ENCODE results near the gene CORO2A.
"Not testable (repeated sequence)": the region's sequence is repeated elsewhere in the genome, so short reads cannot be mapped to it uniquely, and the experiment has no call there.

Gene CORO2A

GRCh38 chr9:98092613-98092931 is 99.9 kb downstream of the CORO2A start:
- peaks cover 27% of the 10 kb centered on the region for H3K4me1 ChIP-seq (ENCODE audit: control insufficient read depth, insufficient read depth, low read length)
- no peaks in the 10 kb centered on the region for H3K27me3 ChIP-seq (ENCODE audit: control insufficient read depth, insufficient read depth, low read length)
- H3K36me3 ChIP-seq (ENCODE audit: control insufficient read depth, insufficient read depth, low read length) = peaks cover 28% of the 10 kb centered on the region
- H3K9me3 ChIP-seq (ENCODE audit: control insufficient read depth, insufficient read depth, low read depth, low read length) = no peaks in the 10 kb centered on the region
- no peak overlapping the region for H3K27ac ChIP-seq (ENCODE audit: low read depth, low read length)
- H3K9ac ChIP-seq (ENCODE audit: low read length) = no peak overlapping the region
- no peak overlapping the region for H3K4me3 ChIP-seq (ENCODE audit: low read depth, low read length)

- peak overlapping the region; percentile 10; the same call in 1 of the 2 replicates for H3K27ac ChIP-seq (ENCODE audit: low read depth, low read length)
- H3K4me3 ChIP-seq (ENCODE audit: low read depth, low read length) = peak overlapping the region; percentile 48
- no peak overlapping the region for H3K9ac ChIP-seq (ENCODE audit: low read length)
- H3K4me1 ChIP-seq (ENCODE audit: control insufficient read depth, insufficient read depth, low read length) = peaks cover 32% of the 10 kb centered on the region
- H3K27me3 ChIP-seq (ENCODE audit: control insufficient read depth, insufficient read depth, low read length) = no peaks in the 10 kb centered on the region
- H3K9me3 ChIP-seq (ENCODE audit: control insufficient read depth, insufficient read depth, low read depth, low read length) = no peaks in the 10 kb centered on the region
- H3K36me3 ChIP-seq (ENCODE audit: control insufficient read depth, insufficient read depth, low read length) = peaks cover 22% of the 10 kb centered on the region
These were observed 100.5 kb downstream of the CORO2A start for GRCh38 chr9:98091735-98092612.

GRCh38 chr9:98090674-98091073 is 101.8 kb downstream of the CORO2A start:
- H3K4me3 ChIP-seq (ENCODE audit: low read depth, low read length); H3K9me3 ChIP-seq (ENCODE audit: control insufficient read depth, insufficient read depth, low read depth, low read length): not testable (repeated sequence)

GRCh38 chr9:98087420-98088354 is 104.8 kb downstream of the CORO2A start:
- peak overlapping the region; percentile 40 for H3K4me3 ChIP-seq (ENCODE audit: low read depth, low read length)
- H3K4me1 ChIP-seq (ENCODE audit: control insufficient read depth, insufficient read depth, low read length) = peaks cover 44% of the 10 kb centered on the region
- H3K36me3 ChIP-seq (ENCODE audit: control insufficient read depth, insufficient read depth, low read length) = peaks cover 24% of the 10 kb centered on the region
- H3K9me3 ChIP-seq (ENCODE audit: control insufficient read depth, insufficient read depth, low read depth, low read length) = no peaks in the 10 kb centered on the region
- no peaks in the 10 kb centered on the region for H3K27me3 ChIP-seq (ENCODE audit: control insufficient read depth, insufficient read depth, low read length)
- H3K9ac ChIP-seq (ENCODE audit: low read length) = no peak overlapping the region
- H3K27ac ChIP-seq (ENCODE audit: low read depth, low read length) = no peak overlapping the region

More at GRCh38 chr9:98090674-98091073, 101.8 kb downstream of the CORO2A start:
- H3K36me3 ChIP-seq (ENCODE audit: control insufficient read depth, insufficient read depth, low read length) = peaks cover 17% of the 10 kb centered on the region
- H3K9ac ChIP-seq (ENCODE audit: low read length); H3K27ac ChIP-seq (ENCODE audit: low read depth, low read length); H3K27me3 ChIP-seq (ENCODE audit: control insufficient read depth, insufficient read depth, low read length): not testable (repeated sequence)
- peaks cover 44% of the 10 kb centered on the region for H3K4me1 ChIP-seq (ENCODE audit: control insufficient read depth, insufficient read depth, low read length)

- Histone ChIP-seq H3K27ac (ENCODE audit: low read depth, low read length) (no peak overlapping the region), H3K9me3 (ENCODE audit: control insufficient read depth, insufficient read depth, low read depth, low read length) (no peaks in the 10 kb centered on the region), H3K36me3 (ENCODE audit: control insufficient read depth, insufficient read depth, low read length) (peaks cover 35% of the 10 kb centered on the region)
These were observed 106.0 kb downstream of the CORO2A start for GRCh38 chr9:98086461-98086860.

GRCh38 chr9:98085944-98086343 is 106.5 kb downstream of the CORO2A start:
- Histone ChIP-seq H3K27ac (ENCODE audit: low read depth, low read length) (no peak overlapping the region), H3K36me3 (ENCODE audit: control insufficient read depth, insufficient read depth, low read length) (peaks cover 41% of the 10 kb centered on the region), H3K9ac (ENCODE audit: low read length) (no peak overlapping the region), H3K4me1 (ENCODE audit: control insufficient read depth, insufficient read depth, low read length) (peaks cover 29% of the 10 kb centered on the region), H3K9me3 (ENCODE audit: control insufficient read depth, insufficient read depth, low read depth, low read length) (no peaks in the 10 kb centered on the region), H3K4me3 (ENCODE audit: low read depth, low read length) (no peak overlapping the region), H3K27me3 (ENCODE audit: control insufficient read depth, insufficient read depth, low read length) (no peaks in the 10 kb centered on the region)

More at GRCh38 chr9:98086461-98086860, 106.0 kb downstream of the CORO2A start:
- no peak overlapping the region for H3K9ac ChIP-seq (ENCODE audit: low read length)
- H3K4me1 ChIP-seq (ENCODE audit: control insufficient read depth, insufficient read depth, low read length) = peaks cover 33% of the 10 kb centered on the region
- no peaks in the 10 kb centered on the region for H3K27me3 ChIP-seq (ENCODE audit: control insufficient read depth, insufficient read depth, low read length)
- no peak overlapping the region for H3K4me3 ChIP-seq (ENCODE audit: low read depth, low read length)

- peaks cover 48% of the 10 kb centered on the region for H3K36me3 ChIP-seq (ENCODE audit: control insufficient read depth, insufficient read depth, low read length)
These were observed 107.4 kb downstream of the CORO2A start for GRCh38 chr9:98085058-98085457.

GRCh38 chr9:98084396-98084795 is 108.0 kb downstream of the CORO2A start:
- Histone ChIP-seq H3K9me3 (ENCODE audit: control insufficient read depth, insufficient read depth, low read depth, low read length) (no peaks in the 10 kb centered on the region), H3K4me1 (ENCODE audit: control insufficient read depth, insufficient read depth, low read length) (peaks cover 19% of the 10 kb centered on the region), H3K9ac (ENCODE audit: low read length) (no peak overlapping the region), H3K27me3 (ENCODE audit: control insufficient read depth, insufficient read depth, low read length) (no peaks in the 10 kb centered on the region), H3K27ac (ENCODE audit: low read depth, low read length) (no peak overlapping the region), H3K4me3 (ENCODE audit: low read depth, low read length) (no peak overlapping the region), H3K36me3 (ENCODE audit: control insufficient read depth, insufficient read depth, low read length) (peaks cover 52% of the 10 kb centered on the region)

More at GRCh38 chr9:98085058-98085457, 107.4 kb downstream of the CORO2A start:
- H3K4me3 ChIP-seq (ENCODE audit: low read depth, low read length) = no peak overlapping the region
- H3K4me1 ChIP-seq (ENCODE audit: control insufficient read depth, insufficient read depth, low read length) = peaks cover 26% of the 10 kb centered on the region
- no peaks in the 10 kb centered on the region for H3K9me3 ChIP-seq (ENCODE audit: control insufficient read depth, insufficient read depth, low read depth, low read length)
- no peak overlapping the region for H3K9ac ChIP-seq (ENCODE audit: low read length)
- no peaks in the 10 kb centered on the region for H3K27me3 ChIP-seq (ENCODE audit: control insufficient read depth, insufficient read depth, low read length)
- no peak overlapping the region for H3K27ac ChIP-seq (ENCODE audit: low read depth, low read length)

GRCh38 chr9:98083566-98084183 is 108.8 kb downstream of the CORO2A start:
- Histone ChIP-seq H3K9ac (ENCODE audit: low read length) (no peak overlapping the region), H3K4me1 (ENCODE audit: control insufficient read depth, insufficient read depth, low read length) (peaks cover 17% of the 10 kb centered on the region), H3K27me3 (ENCODE audit: control insufficient read depth, insufficient read depth, low read length) (no peaks in the 10 kb centered on the region), H3K27ac (ENCODE audit: low read depth, low read length) (no peak overlapping the region), H3K9me3 (ENCODE audit: control insufficient read depth, insufficient read depth, low read depth, low read length) (no peaks in the 10 kb centered on the region), H3K4me3 (ENCODE audit: low read depth, low read length) (no peak overlapping the region), H3K36me3 (ENCODE audit: control insufficient read depth, insufficient read depth, low read length) (peaks cover 57% of the 10 kb centered on the region)

- Histone ChIP-seq H3K27ac (ENCODE audit: low read depth, low read length) (no peak overlapping the region), H3K9ac (ENCODE audit: low read length) (no peak overlapping the region), H3K9me3 (ENCODE audit: control insufficient read depth, insufficient read depth, low read depth, low read length) (no peaks in the 10 kb centered on the region), H3K27me3 (ENCODE audit: control insufficient read depth, insufficient read depth, low read length) (no peaks in the 10 kb centered on the region), H3K36me3 (ENCODE audit: control insufficient read depth, insufficient read depth, low read length) (peaks cover 60% of the 10 kb centered on the region), H3K4me1 (ENCODE audit: control insufficient read depth, insufficient read depth, low read length) (peaks cover 17% of the 10 kb centered on the region), H3K4me3 (ENCODE audit: low read depth, low read length) (no peak overlapping the region)
These were observed 109.4 kb downstream of the CORO2A start for GRCh38 chr9:98083061-98083501.

Data from HUES6 (cell line).